ENCODE measurements around the gene NLRP3. TPM values are rescaled to one million over a fixed set of nuclear protein-coding genes. Genes with fewer than 3 reads are reported as not detected.
"Not testable (repeated sequence)": the region's sequence is repeated elsewhere in the genome, so short reads cannot be mapped to it uniquely, and the experiment has no call there.

Gene NLRP3
- total RNA-seq, 1 experiment from 2014 or later = 3.8 TPM

DNA sequence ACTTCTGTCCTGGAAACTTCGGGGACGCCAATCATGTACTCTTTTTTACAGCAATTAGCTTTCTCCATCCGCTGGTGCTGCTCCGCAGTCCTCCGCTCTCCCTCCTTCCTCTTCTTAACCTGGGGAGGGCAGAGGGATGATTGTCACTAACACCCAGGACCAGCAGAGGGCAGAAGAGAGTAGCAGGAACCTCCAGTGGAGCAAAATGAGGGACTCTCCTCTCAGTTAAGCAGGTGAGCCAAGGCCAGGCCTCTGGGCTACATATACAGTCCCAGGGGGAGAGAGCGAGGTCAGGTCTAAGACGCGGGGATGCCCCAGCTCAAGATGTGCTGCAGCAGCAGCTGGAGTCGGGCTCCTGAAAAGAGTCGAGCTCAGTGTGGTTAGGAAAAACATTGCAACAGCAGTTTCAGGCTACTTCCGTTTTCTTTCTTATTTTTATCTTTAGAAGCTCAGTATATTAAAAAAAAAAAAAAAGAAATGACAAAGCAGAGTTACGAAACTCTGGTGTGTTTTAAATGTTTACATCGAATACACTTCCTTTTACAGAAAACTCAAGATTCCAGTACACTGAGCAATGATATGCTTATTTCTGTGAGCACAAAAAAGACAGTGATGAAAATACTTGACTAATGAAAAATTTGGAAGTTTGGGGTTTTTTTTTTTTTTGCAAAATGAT, 25.7 kb upstream of the NLRP3 start:
- peak; percentile 69 for DNase-seq (ENCODE audit: low read depth)

DNA sequence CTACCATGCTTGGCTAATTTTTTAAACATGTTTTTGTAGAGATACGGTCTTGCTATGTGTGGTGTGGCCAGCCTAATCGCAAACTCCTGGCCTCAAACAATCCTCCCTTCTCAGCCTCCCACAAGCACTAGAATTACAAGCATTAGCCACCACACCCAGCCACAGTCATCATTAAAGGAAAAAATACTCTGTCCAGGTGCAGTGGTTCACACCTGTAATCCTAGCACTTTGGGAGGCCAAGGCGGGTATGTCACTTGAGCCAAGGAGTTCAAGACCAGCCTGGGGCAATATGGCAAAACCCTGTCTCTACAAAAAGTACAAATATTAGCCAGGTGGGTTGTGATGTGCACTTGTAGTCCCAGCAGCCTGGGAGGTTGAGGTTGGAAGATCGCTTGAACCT, 25.0 kb upstream of the NLRP3 start:
- no peak for DNase-seq (ENCODE audit: low read depth)

DNA sequence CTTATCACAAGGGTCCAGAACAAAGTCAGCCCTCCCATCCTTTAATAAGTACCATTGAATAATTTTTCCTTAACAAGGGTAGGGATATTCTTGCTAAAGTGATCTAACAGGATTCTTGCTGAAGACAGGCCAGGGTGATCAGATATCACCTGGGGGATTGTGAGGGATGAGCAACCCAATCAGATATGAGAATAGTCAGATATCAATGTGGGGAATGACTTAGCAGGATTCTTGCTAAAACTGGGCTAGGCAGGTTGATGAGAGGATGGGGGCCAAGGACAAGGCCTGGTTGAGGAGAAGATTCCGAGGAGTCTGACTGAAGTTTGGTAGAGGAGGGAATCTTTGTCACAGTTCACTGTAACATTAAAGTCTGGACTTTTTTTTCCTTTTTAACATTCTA, 23.9 kb upstream of the NLRP3 start:
- no peak for DNase-seq (ENCODE audit: low read depth)

DNA sequence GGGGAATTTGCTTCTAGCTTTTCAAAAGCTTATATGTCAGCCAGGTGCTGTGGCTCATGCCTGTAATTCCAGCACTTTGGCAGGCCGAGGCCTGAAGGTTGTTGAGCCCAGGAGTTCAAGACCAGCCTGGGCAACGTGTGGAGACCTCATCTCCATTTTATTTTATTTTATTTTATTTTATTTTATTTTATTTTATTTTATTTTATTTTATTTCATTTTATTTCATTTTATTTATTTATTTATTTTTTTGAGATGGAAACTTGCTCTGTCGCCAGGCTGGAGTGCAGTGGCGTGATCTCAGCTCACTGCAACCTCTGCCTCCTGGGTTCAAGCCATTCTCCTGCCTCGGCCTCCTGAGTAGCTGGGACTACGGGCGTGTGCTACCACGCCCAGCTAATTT, 20.9 kb upstream of the NLRP3 start:
- DNase-seq (ENCODE audit: low read depth) = not testable (repeated sequence)

DNA sequence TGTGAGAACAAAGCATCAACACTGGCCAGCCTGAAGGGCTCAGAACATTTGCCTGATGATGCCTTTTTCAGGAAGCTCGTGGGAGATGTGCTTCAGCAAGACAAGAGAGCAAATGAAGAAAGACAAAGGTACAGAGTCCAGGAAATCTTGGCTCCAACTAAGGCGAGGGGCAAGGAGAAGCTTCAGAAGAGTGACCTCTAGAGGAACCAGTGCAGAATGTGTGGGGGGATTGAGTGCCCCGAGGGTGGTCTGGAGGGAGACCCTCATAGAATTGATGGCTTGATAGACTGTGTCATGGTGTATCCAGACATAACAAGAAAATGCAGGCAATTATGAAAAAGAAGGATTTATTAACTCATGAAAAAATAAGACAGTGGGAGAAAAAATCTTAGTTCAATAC, 15.3 kb upstream of the NLRP3 start:
- no peak for DNase-seq (ENCODE audit: low read depth)

DNA sequence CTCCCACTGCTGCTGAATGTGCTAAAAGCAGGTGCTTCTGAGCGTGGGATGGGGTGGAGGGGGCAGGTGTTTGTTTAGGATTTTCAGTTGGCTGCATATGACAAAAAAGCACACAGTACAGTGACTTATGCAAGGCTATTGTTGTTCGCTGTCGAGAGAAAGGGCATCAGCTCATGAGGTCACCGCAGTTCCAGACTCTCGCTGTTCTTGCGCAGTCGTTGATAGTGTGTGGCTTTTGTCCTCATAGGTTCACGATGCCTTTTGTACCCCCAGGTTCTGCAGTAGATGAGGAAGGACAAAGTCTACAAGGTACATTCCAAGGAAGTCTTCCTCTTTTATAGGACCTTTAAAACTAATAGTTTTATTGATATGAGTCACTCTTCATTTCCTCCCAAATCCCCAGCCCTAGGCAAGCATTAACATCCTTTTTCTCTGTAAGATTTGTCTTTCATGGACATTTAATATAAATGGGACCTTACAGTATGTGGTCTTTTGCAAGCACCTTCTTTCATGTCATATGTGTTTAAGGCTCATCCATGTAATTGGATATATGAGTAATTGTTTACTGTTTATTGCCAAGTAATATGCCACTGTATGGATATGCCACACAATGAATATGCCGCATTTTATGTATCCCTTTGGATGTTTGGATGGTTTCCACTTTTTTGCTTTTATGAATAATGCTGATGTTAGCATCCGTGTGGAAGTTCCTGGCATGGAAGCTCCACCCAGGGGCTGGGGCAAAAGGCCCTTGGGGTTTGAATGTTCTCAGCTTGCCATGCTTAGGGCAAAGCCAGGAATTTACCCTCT, 14.5 kb upstream of the NLRP3 start:
- no peak for DNase-seq (ENCODE audit: low read depth)

DNA sequence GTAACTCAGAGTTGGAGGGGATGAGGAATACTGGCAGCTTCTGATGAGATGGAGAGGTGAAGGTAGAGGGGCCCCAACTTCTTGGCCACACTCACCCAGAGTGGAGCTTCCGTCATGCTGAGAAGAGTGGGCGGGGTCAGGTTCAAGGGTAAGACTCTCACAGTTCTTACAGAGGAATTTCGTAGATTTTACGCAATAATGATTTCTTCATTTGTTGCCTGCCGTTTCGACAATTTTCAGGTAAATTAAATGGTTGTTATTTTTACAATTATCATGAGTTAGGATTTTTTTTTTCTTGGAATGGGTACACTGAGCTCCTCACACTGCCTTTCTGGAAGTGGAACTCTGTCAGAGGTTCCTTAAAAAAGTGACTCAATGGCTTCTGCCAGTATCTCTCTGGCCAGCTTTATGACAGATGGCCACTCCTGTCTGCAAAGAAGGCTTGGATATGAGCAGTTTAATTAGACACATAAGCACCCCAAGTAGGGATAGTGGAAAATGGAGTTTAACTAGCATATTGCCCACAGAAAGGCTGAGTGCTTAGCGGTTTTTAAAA, 13.8 kb upstream of the NLRP3 start:
- no peak for DNase-seq (ENCODE audit: low read depth)

DNA sequence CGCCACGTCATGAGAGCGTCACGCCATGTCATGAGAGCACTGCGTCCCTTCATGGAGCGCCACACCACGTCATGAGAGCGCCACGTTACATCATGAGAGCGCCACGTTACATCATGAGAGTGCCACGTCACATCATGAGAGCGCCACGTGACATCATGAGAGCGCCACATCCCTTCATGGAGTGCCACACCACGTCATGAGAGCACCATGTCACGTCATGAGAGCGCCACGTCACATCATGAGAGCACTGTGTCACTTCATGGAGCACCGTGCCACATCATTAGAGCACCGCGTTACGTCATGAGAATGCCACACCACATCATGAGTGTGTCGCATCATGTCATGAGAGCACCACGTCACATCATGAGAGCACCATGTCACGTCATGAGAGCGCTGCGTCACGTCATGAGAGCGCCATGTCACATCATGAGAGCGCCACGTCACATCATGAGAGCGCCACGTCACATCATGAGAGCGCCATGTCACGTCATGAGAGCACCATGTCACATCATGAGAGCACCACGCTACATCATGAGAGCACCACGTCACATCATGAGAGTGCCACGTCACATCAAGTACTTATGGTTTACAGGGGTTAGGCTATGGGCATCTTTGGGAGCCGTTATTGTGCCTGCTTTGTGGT, 9.8 kb upstream of the NLRP3 start:
- no peak for DNase-seq (ENCODE audit: low read depth)

DNA sequence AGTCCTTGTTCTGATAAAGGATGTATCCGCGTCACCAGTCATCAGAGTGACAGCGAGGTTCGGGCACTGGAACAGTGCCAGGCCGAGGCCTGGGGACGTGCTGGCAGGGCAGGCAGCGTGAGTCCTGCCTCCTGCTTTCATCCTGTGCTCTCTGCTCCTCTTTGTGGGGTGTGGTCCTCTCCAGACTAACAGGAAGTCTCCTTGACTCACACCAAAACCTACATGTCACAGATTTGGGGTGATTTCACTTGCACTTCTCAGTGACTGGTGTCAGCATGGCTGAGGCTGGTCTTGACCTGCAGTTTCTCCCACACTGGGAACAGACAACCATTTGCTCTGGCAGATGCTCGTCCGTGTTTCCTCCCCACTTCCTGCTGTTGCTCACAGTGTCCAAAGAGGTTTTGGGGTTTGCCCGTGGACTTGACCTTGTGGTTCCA, 8.8 kb upstream of the NLRP3 start:
- DNase-seq (ENCODE audit: low read depth) = peak; percentile 54

DNA sequence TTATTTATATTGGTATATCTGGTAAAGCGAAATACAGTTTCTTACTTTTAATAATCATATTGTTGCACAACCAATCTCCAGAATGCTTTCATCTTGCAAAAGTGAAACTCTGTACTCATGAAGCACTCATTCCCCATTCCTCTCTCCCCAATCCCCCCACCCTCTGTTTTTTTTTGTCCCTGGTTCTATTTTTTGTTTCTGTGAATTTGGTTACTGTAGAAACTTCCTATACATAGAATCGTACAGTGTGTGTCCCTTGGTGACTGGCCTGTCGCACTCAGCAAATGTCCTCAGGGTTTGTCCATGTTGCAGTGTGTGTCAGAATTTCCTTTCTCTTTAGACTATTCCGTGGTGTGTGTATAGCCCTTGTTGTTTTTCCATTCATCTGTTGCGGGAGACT, 7.9 kb upstream of the NLRP3 start:
- no peak for DNase-seq (ENCODE audit: low read depth)

DNA sequence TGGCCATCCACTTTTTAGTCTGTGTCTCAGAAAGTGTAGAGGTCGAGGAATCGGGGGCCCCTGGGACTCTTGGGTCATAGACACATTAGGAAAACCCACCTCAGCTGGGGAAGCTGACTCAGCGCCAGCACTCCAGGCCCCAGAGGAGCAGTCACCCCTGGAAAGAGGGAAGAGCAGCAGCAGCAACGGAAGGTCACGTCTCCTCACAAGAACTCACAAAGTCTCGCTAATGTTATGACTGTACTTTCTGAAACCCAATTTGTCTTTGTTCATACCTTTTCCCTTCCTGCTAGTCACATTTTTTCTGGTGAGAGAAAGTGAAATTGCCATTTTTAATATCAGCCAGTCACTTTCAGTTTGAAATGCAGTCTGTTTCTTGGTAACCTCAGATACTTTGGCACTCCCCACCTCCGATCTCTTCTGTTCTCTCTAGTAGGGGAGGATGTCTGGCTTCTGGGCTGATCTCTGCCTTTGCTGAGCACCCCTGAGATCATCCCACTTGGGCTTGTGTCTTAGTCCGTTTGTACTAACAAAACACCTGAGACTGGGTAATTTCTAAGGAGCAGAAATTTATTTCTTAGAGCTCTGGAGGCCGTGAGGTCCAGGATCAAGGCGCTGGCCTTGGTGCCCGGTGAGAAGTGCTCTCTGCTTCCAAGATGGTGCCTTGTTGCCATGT, 6.0 kb upstream of the NLRP3 start:
- DNase-seq (ENCODE audit: low read depth) = no peak

DNA sequence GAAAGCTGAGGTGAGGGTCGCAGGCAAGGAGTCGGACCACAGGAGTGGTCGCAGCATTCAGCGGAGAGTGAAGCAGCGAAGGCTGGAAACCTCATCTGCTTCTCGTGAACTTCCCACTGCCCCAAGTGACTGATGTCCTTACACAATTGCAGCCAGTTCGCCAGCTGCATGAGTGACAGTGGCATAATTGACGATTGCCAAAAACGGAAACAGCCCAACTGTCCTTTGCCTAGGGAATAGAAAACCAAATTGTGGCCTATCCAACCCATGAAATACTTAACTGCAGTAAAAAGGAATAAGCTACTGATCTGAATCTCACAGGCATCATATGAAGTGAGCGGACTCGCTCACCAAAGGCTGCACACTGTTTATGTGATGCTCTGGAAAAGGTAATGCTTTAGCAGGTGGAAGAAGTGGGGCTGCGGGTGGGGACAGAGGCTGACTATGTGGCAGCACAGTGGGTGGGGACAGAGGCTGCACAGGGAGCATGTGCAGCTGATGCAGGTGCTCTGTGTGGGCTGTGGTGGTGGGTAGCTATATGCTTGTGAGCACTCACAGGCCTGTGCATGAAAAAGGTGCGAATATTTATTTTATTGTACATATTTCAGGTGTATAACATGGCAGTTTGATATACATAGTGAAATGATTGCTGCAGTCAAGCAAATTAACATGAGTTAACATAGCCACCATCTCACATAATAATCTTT, 4.2 kb upstream of the NLRP3 start:
- no peak for DNase-seq (ENCODE audit: low read depth)

DNA sequence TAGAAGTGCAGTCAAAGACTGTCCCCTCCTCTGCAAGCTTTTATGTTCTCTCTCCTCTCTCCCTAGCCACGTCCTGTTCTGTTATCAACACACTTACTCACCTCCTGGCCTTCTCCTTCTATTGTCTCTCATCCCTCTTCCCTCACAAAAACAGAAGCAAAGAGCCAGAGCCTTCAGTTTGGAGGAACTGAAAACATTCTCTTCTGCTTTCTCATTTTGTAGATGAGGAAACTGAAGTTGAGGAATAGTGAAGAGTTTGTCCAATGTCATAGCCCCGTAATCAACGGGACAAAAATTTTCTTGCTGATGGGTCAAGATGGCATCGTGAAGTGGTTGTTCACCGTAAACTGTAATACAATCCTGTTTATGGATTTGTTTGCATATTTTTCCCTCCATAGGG, 1.9 kb downstream of the NLRP3 start:
- no peak for DNase-seq (ENCODE audit: low read depth)

DNA sequence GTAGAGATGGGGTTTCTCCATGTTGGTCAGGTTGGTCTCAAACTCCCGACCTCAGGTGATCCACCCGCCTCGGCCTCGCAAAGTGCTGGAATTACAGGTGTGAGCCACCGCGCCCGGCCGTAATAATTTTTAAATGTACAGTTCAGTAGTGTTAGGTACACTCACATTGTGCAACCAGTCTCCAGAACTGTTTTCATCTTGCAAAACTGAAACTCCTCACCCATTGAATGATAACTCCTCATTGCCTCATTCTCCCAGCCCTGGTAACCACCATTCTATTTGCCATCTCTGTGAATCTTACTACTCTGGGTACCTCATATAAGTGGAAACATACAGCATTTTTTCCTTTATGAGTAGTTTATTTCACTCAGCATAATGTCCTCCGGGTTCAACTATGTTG, 3.4 kb downstream of the NLRP3 start:
- no peak for DNase-seq (ENCODE audit: low read depth)

DNA sequence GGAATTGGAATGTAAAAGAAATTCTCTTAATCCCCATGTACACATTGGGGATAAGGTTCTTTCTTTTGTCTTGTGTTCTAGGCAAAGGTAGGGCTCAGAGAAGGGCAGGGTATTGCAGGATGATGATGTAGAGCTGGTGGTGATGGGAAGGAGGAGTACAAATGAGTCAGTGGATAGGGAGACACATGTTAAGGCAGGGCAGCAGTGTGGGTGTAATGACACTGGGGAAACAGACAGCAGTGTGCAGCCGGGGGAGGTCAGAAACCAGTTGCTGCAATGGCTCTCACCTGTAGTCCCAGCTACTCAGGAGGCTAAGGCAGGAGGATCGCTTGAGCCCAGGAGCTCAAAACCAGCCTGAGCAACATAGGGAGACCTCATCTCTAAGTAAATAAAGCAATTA, 5.1 kb downstream of the NLRP3 start:
- DNase-seq (ENCODE audit: low read depth) = peak; percentile 19

DNA sequence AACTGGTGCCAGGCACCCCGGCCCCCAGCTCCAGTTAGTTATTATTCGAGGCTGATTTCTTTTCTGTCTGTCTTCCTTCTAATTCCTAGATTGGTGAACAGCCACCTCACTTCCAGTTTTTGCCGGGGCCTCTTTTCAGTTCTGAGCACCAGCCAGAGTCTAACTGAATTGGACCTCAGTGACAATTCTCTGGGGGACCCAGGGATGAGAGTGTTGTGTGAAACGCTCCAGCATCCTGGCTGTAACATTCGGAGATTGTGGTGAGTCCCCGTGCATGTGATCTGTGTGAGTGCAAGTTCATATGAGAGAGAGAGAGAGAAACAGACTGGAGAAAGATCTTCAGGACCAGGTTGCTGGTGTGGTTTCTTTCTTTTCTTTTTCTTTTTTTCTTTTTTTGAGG, 13.5 kb downstream of the NLRP3 start:
- no peak for DNase-seq (ENCODE audit: low read depth)

DNA sequence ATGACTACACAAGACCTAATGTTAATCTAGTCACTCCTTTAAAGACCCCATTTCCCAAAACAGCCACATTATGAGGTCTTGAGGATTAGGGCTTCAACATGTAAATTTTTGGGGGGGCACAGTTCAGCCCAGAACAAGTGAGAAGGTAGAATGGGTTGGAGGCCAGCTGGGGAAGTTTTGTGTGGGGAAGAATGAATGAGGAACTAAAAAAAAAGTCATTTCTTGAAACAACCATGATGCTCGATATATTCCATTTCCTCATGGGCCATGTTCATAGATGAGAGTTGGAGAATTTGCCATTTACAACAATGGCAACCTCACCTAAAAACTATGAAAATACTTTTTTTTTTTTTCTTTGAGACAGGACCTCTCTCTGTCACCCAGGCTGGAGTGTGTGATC, 14.5 kb downstream of the NLRP3 start:
- no peak for DNase-seq (ENCODE audit: low read depth)

DNA sequence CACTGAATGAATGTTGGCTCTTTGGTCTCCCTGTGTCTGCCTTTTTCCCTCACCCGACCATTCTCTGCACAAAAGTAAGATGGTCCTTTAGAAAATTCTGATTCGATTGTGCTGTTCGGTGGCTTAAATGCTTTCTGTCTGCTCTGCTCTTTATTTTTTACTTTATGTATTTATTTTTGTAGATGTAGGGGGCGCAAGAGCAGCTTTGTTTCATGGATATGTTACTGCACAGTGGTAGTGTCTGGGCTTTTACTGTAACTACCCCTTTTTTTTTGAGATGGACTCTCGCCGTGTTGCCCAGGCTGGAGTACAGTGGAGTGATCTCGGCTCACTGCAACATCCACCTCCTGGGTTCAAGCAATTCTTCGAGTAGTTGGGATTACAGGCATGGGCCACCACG, 15.7 kb downstream of the NLRP3 start:
- DNase-seq (ENCODE audit: low read depth) = no peak

DNA sequence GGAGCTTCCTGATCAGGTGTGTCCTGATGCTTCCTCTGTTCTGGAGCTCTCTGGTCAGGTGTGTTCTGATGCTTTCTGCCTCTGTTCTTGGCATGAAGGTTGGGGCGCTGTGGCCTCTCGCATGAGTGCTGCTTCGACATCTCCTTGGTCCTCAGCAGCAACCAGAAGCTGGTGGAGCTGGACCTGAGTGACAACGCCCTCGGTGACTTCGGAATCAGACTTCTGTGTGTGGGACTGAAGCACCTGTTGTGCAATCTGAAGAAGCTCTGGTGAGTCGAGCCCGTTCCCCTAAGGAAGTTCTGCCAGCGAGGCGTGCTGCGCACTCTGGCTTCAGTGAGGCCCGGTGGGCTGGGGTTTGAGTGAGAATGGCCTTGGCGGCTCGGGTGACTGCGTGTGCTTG, 18.0 kb downstream of the NLRP3 start:
- DNase-seq (ENCODE audit: low read depth) = no peak

DNA sequence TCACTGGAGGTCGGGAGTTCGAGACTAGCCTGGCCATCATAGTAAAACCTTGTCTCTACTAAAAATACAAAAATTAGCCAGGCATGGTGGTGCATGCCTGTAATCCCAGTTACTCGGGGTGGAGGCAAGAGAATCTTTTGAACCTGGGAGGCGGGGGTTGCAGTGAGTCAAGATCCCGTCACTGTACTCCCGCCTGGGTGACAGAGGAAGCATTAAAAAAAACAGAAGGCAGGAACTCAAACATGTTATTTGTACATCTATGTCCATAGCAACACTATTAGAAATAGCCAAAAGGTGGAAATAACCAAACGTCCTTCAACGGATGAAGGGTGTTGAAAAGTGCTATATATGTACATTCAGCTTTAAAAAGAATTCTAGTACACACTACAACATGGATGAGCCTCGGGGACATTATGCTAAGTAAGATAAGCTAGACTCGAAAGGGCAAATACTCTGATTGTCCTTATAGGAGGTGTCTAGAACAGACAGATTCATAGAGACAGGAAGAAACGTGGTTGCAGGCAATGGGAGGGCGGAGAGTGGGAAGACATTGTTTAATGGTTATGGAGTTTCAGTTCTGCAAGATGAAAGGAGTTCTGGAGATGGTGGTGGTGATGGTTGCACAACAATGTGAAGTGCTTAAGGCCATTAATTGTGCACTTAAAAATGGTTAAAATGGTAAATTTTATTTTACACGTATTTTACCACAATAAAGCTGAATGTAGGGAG, 19.2 kb downstream of the NLRP3 start:
- DNase-seq (ENCODE audit: low read depth) = no peak

DNA sequence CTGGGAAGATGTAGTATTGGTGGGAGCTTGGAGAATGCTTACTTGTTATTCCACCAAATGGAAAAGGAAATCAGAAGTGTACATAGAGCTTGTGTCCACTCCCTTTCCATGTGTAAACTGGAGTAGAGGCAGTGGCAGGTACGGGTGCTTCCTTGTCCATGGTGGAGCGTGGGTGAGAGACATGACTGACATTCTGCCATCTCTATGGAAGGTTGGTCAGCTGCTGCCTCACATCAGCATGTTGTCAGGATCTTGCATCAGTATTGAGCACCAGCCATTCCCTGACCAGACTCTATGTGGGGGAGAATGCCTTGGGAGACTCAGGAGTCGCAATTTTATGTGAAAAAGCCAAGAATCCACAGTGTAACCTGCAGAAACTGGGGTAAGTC, 19.8 kb downstream of the NLRP3 start:
- no peak for DNase-seq (ENCODE audit: low read depth)

Data from Daoy (cell line).